ENCODE data around the gene ATP5PO. TPM values are rescaled to one million over a fixed set of nuclear protein-coding genes. Genes with fewer than 3 reads are reported as not detected.

ATP5PO gene
- total and polyA plus RNA-seq, 2 donors (not counting 1 experiment from before 2014, with no cell fraction given), result 123 to 139 TPM

DNA sequence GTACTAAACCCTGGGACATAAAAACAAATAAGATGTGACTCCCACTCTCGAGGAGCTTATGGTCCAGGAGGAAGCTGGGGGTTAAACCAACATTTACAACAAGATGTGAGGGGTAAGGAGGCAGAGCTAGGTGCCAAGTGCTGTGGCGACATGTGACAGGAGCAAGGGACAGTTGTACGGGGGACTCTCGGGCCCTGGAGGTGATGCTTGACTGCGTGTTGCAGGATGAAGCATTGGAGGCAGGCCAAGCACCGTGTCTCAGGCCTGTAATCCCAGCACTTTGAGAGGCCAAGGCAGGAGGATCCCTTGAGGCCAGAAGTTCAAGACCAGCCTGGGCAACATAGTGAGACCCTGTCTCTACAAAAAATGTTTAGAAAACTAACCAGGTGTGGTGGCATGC lies 36.8 kb downstream of the ATP5PO start:
- Histone ChIP-seq H3K9me3 (ENCODE audit: control extremely low read depth in 1 of 3, control insufficient read depth in 2 of 3, insufficient read depth in 1 of 3, low read length in 2 of 3) (no peaks in the 10 kb centered on the region), H3K36me3 (replicated peaks in 1 of 2; ENCODE audit: control extremely low read depth in 1 of 2, control insufficient read depth in 1 of 2, extremely low read depth in 1 of 2, insufficient read depth in 2 of 2, low read length in 1 of 2) (no peaks in the 10 kb centered on the region), H3K79me2 (ENCODE audit: control insufficient read depth, insufficient read depth, low read length) (no peaks in the 10 kb centered on the region), H3K27ac (ENCODE audit: low read length in 2 of 2) (no peak overlapping the region), H3K27me3 (replicated peaks in 1 of 4; ENCODE audit: control extremely low read depth in 1 of 4, control insufficient read depth in 3 of 4, insufficient read depth in 4 of 4, low read length in 3 of 4) (no peaks in the 10 kb centered on the region), H3K9ac (ENCODE audit: low read length) (no peak overlapping the region), H3K4me3 (ENCODE audit: control extremely low read depth in 1 of 5, extremely low read depth in 1 of 5, insufficient read depth in 1 of 5, low read depth in 2 of 5, low read length in 4 of 5) (no peak overlapping the region), H2AFZ (ENCODE audit: insufficient read depth, low read depth, low read length, poor library complexity, severe bottlenecking) (no peak overlapping the region), H3K4me1 (ENCODE audit: control insufficient read depth in 2 of 2, insufficient read depth in 2 of 2, low read length in 2 of 2) (no peaks in the 10 kb centered on the region), H3K4me2 (replicated peaks; ENCODE audit: low read depth, low read length, poor library complexity, severe bottlenecking) (no peak overlapping the region), H4K20me1 (ENCODE audit: control insufficient read depth, insufficient read depth, low read length, poor library complexity, severe bottlenecking) (no peaks in the 10 kb centered on the region)
- intact Hi-C loops (cut with micrococcal nuclease), result no loop called here
- TF ChIP-seq EZH2 (IDR thresholded peaks at IDR 0.05; ENCODE audit: borderline replicate concordance, insufficient read depth, low read depth, low read length, poor library complexity, severe bottlenecking), result no peak
- TF ChIP-seq, protein P1, sequence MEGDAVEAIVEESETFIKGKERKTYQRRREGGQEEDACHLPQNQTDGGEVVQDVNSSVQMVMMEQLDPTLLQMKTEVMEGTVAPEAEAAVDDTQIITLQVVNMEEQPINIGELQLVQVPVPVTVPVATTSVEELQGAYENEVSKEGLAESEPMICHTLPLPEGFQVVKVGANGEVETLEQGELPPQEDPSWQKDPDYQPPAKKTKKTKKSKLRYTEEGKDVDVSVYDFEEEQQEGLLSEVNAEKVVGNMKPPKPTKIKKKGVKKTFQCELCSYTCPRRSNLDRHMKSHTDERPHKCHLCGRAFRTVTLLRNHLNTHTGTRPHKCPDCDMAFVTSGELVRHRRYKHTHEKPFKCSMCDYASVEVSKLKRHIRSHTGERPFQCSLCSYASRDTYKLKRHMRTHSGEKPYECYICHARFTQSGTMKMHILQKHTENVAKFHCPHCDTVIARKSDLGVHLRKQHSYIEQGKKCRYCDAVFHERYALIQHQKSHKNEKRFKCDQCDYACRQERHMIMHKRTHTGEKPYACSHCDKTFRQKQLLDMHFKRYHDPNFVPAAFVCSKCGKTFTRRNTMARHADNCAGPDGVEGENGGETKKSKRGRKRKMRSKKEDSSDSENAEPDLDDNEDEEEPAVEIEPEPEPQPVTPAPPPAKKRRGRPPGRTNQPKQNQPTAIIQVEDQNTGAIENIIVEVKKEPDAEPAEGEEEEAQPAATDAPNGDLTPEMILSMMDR (IDR thresholded peaks at IDR 0.05), result no peak
- DNase-seq, result no peak
- POLR2A ChIA-PET, result no interaction called here
- no peak for ATAC-seq (ENCODE audit: low read depth)
- WGBS (ENCODE audit: insufficient coverage), result 95% methylated on average over 6 of the region's 6 CpGs
- no peaks in the 10 kb centered on the region for H3K9me3 Mint-ChIP-seq (ENCODE audit: insufficient read depth)
- H3K27me3 Mint-ChIP-seq, result peaks cover 9% of the 10 kb centered on the region
- no peak overlapping the region for H3K27ac Mint-ChIP-seq
- no peaks in the 10 kb centered on the region for H3K4me1 Mint-ChIP-seq
- H3K4me3 Mint-ChIP-seq, result no peak overlapping the region
- CTCF ChIA-PET, result interaction anchor here (0.6 kb wide), 1 partner anchor 103 kb away, joined by 6 read pairs; no protein-coding TSS in a partner anchor

DNA sequence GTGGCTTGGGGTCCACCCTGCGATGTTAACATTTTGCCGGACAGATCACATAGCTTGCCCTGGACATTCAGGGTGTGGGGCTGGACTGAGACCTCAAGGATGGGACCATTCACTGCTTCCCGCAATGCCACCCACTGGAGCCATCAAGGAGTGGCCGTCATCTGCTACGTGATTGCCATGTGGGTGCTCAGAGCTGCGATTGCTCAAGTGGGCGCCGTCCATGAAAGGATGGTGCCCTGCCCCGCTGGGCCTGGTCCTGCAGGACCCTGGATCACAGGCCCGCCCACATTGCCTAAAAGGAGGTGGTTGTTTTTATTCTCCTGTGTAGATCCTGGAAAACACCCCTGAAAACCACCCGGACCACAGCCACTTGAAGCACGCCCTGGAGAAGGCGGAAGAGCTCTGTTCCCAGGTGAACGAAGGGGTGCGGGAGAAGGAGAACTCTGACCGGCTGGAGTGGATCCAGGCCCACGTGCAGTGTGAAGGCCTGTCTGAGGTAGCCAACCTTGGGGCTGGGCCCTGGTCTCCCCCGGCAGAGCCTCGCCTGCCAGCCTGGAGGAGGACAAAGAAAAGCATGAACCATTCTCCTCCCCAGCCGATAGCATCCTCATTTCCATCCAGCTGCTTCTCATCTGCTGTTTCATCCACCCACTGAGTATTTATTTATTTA lies 40.4 kb downstream of the ATP5PO start:
- H3K27ac ChIP-seq (ENCODE audit: low read length in 2 of 2), result no peak overlapping the region
- H3K36me3 ChIP-seq (replicated peaks in 1 of 2; ENCODE audit: control extremely low read depth in 1 of 2, control insufficient read depth in 1 of 2, extremely low read depth in 1 of 2, insufficient read depth in 2 of 2, low read length in 1 of 2), result no peaks in the 10 kb centered on the region
- H3K9me3 ChIP-seq (ENCODE audit: control extremely low read depth in 1 of 3, control insufficient read depth in 2 of 3, insufficient read depth in 1 of 3, low read length in 2 of 3), result no peaks in the 10 kb centered on the region
- no peak overlapping the region for H3K4me2 ChIP-seq (replicated peaks; ENCODE audit: low read depth, low read length, poor library complexity, severe bottlenecking)
- CTCF ChIA-PET, result no interaction called here
- DNase-seq (no peak), ATAC-seq (ENCODE audit: low read depth) (no peak)
- H2AFZ ChIP-seq (ENCODE audit: insufficient read depth, low read depth, low read length, poor library complexity, severe bottlenecking), result no peak overlapping the region
- Mint-ChIP-seq H3K27me3 (peaks cover 6% of the 10 kb centered on the region), H3K9me3 (ENCODE audit: insufficient read depth) (no peaks in the 10 kb centered on the region), H3K4me1 (no peaks in the 10 kb centered on the region), H3K27ac (no peak overlapping the region), H3K4me3 (no peak overlapping the region)
- no peak overlapping the region for H3K9ac ChIP-seq (ENCODE audit: low read length)
- H3K4me1 ChIP-seq (ENCODE audit: control insufficient read depth in 2 of 2, insufficient read depth in 2 of 2, low read length in 2 of 2), result no peaks in the 10 kb centered on the region
- H3K79me2 ChIP-seq (ENCODE audit: control insufficient read depth, insufficient read depth, low read length), result no peaks in the 10 kb centered on the region
- 96% methylated on average over 15 of the region's 20 CpGs for WGBS (ENCODE audit: insufficient coverage)
- H3K4me3 ChIP-seq (ENCODE audit: control extremely low read depth in 1 of 5, extremely low read depth in 1 of 5, insufficient read depth in 1 of 5, low read depth in 2 of 5, low read length in 4 of 5), result no peak overlapping the region
- no peak for TF ChIP-seq EZH2 (IDR thresholded peaks at IDR 0.05; ENCODE audit: borderline replicate concordance, insufficient read depth, low read depth, low read length, poor library complexity, severe bottlenecking)
- TF ChIP-seq, protein P1 (IDR thresholded peaks at IDR 0.05), result no peak
- POLR2A ChIA-PET, result no interaction called here
- intact Hi-C loops (cut with micrococcal nuclease), result no loop called here
- H4K20me1 ChIP-seq (ENCODE audit: control insufficient read depth, insufficient read depth, low read length, poor library complexity, severe bottlenecking), result no peaks in the 10 kb centered on the region
- H3K27me3 ChIP-seq (replicated peaks in 1 of 4; ENCODE audit: control extremely low read depth in 1 of 4, control insufficient read depth in 3 of 4, insufficient read depth in 4 of 4, low read length in 3 of 4), result no peaks in the 10 kb centered on the region

All from B cell (primary cell).